HepG2 (cell line): ENCODE results near the gene DNAAF8. TPM values are rescaled to one million over a fixed set of nuclear protein-coding genes. Genes with fewer than 3 reads are reported as not detected.
A peak's percentile ranks its signal among the peaks of the same experiment; 100 is the strongest.

Experiments
- BRD4 ChIP-seq: sonication (generic); formaldehyde crosslinking; IDR thresholded peaks from 2 replicates; pipeline ENCODE4 v1.4.0; 2020; ENCODE audit warnings: missing genetic modification reagents
- E2F5 ChIP-seq: sonication (generic); formaldehyde crosslinking; conservative IDR thresholded peaks from 2 replicates; pipeline ENCODE4 v1.4.0; 2020; ENCODE audit warnings: missing genetic modification reagents
- HIC2 ChIP-seq: sonication (generic); formaldehyde crosslinking; IDR thresholded peaks from 2 replicates; pipeline ENCODE4 v1.9.0; 2022; ENCODE audit warnings: low read depth, missing genetic modification reagents
- MTA1 ChIP-seq: sonication (generic); formaldehyde crosslinking; IDR thresholded peaks from 2 replicates; pipeline ENCODE4 v1.4.0; 2020; ENCODE audit warnings: missing genetic modification reagents, mild to moderate bottlenecking, borderline replicate concordance
- ONECUT2 ChIP-seq: sonication (generic); formaldehyde crosslinking; IDR thresholded peaks from 2 replicates; pipeline ENCODE4 v1.4.0; 2020; ENCODE audit warnings: missing genetic modification reagents
- RAD21 ChIP-seq: fragments of 450-650 bp; formaldehyde crosslinking; IDR thresholded peaks from 2 replicates; pipeline ENCODE4 v1.5.0; 2020; ENCODE audit warnings: mild to moderate bottlenecking
- RBM39 ChIP-seq: fragments of 200-400 bp; formaldehyde crosslinking; IDR thresholded peaks from one replicate; pipeline ENCODE4 v1.6.1; 2018; ENCODE audit warnings: antibody characterized with exemption, mild to moderate bottlenecking, low read depth, low read length; ENCODE audit not compliant: poor library complexity, severe bottlenecking
- ZBTB20 ChIP-seq: sonication (generic); formaldehyde crosslinking; IDR thresholded peaks from 2 replicates; pipeline ENCODE4 v1.8.1; 2023; ENCODE audit warnings: missing genetic modification reagents, low read depth, mild to moderate bottlenecking, borderline replicate concordance
- ZBTB3 ChIP-seq: sonication (generic); formaldehyde crosslinking; IDR thresholded peaks from 2 replicates; pipeline ENCODE4 v1.4.0; 2020; ENCODE audit warnings: low read depth, mild to moderate bottlenecking, moderate library complexity, missing genetic modification reagents, borderline replicate concordance
- ZBTB39 ChIP-seq: sonication (generic); formaldehyde crosslinking; IDR thresholded peaks from 2 replicates; pipeline ENCODE4 v1.5.0; 2020; ENCODE audit warnings: missing genetic modification reagents
- ZNF276 ChIP-seq: sonication (generic); formaldehyde crosslinking; IDR thresholded peaks from 2 replicates; pipeline ENCODE4 v1.4.0; 2020; ENCODE audit warnings: mild to moderate bottlenecking, low read depth, missing genetic modification reagents
- ZNF350 ChIP-seq: sonication (generic); formaldehyde crosslinking; IDR thresholded peaks from 2 replicates; pipeline ENCODE4 v1.4.0; 2020; ENCODE audit warnings: mild to moderate bottlenecking, low read depth, missing genetic modification reagents, borderline replicate concordance
- ZNF552 ChIP-seq: sonication (generic); formaldehyde crosslinking; IDR thresholded peaks from 2 replicates; pipeline ENCODE4 v1.9.0; 2022; ENCODE audit warnings: missing genetic modification reagents, mild to moderate bottlenecking, borderline replicate concordance
- ZNF556 ChIP-seq: sonication (generic); formaldehyde crosslinking; IDR thresholded peaks from 2 replicates; pipeline ENCODE4 v1.4.0; 2020; ENCODE audit warnings: mild to moderate bottlenecking, missing genetic modification reagents, borderline replicate concordance
- ZNF572 ChIP-seq: sonication (generic); formaldehyde crosslinking; IDR thresholded peaks from 2 replicates; pipeline ENCODE4 v1.5.1; 2020; ENCODE audit warnings: mild to moderate bottlenecking, missing genetic modification reagents
- ZNF589 ChIP-seq: sonication (generic); formaldehyde crosslinking; conservative IDR thresholded peaks from 2 replicates; pipeline ENCODE4 v1.8.0; 2022; ENCODE audit warnings: mild to moderate bottlenecking, moderate library complexity, missing genetic modification reagents
- ZNF839 ChIP-seq: sonication (generic); formaldehyde crosslinking; IDR thresholded peaks from 2 replicates; pipeline ENCODE4 v1.4.0; 2020; ENCODE audit warnings: missing genetic modification reagents, mild to moderate bottlenecking, borderline replicate concordance
- polyA plus RNA-seq, 8 experiments: library from polyadenylated mRNA; depleted of rRNA in 3 of 8; stranded (reverse) in 7 of 8; unstranded in 1 of 8; fragments of >200 nt; fragmentation: Illumina TruSeq in 4 of 8; extraction: Trizol in 4 of 8; gene quantifications; 2 replicates each; pipeline versions ENCODE4 v1.2.1 to v1.2.3, GENCODE V29; 2011 to 2016; ENCODE audit warnings: low read depth in 4 of 8, missing spikeins in 1 of 8, mixed read lengths in 1 of 8; ENCODE audit not compliant: insufficient read depth in 1 of 8
- total RNA-seq, 5 experiments: library from RNA; depleted of rRNA; stranded (reverse); fragments of >200 nt; fragmentation: Illumina TruSeq; extraction: Trizol; gene quantifications; 2 replicates each; pipeline ENCODE4 v1.2.3, GENCODE V29; 2016; ENCODE audit warnings: low read depth in 1 of 5

Gene DNAAF8
- total and polyA plus RNA-seq, 2 of the 13 experiments (the other 11 are each of a cell fraction or from before 2014, with no cell fraction given): 0.44 TPM; not detected in 1

GRCh38 chr16:4692460-4693295 lies 41.7 kb upstream of the DNAAF8 start (continued):
- TF ChIP-seq HIC2 (CRISPR knock-in tag): peak; percentile 37; the same call in 1 of the 2 replicates
- 0 out of 2 replicates have a peak, but pooled peaks have one; percentile 4 for TF ChIP-seq ONECUT2
- TF ChIP-seq ZBTB3: no peak
- TF ChIP-seq ZBTB20 (CRISPR knock-in tag): peak; percentile 2; the same call in 1 of the 2 replicates
- 0 out of 2 replicates have a peak, but pooled peaks have one; percentile 65 for TF ChIP-seq ZNF572
- TF ChIP-seq ZNF350 (CRISPR knock-in tag): peak; percentile 64; the same call in 1 of the 2 replicates
- TF ChIP-seq ZNF276: no peak
- TF ChIP-seq ZNF589 (CRISPR knock-in tag): 0 out of 2 replicates have a peak, but pooled peaks have one; percentile 27
- TF ChIP-seq ZNF556 (CRISPR knock-in tag): 0 out of 2 replicates have a peak, but pooled peaks have one; percentile 35
- peak; percentile 29 for TF ChIP-seq RBM39
- TF ChIP-seq ZNF839 (CRISPR knock-in tag): 0 out of 2 replicates have a peak, but pooled peaks have one; percentile 38
- 0 out of 2 replicates have a peak, but pooled peaks have one; percentile 8 for TF ChIP-seq MTA1
- peak; percentile 24; the same call in 1 of the 2 replicates for TF ChIP-seq RAD21 (CRISPR knock-in tag)
- TF ChIP-seq E2F5 (CRISPR knock-in tag): 0 out of 2 replicates have a peak, but pooled peaks have one; percentile 9
- TF ChIP-seq ZNF552 (CRISPR knock-in tag): 0 out of 2 replicates have a peak, but pooled peaks have one; percentile 29
- 0 out of 2 replicates have a peak, but pooled peaks have one; percentile 56 for TF ChIP-seq ZBTB39 (CRISPR knock-in tag)
- TF ChIP-seq BRD4: 0 out of 2 replicates have a peak, but pooled peaks have one; percentile 22
